NCI-H2171 (cell line): ENCODE data around the gene RGS3.

Experiments
- DNase-seq: peaks from one replicate; lab custom pipeline; 2025; lab: John Stamatoyannopoulos, UW

Gene RGS3

DNA sequence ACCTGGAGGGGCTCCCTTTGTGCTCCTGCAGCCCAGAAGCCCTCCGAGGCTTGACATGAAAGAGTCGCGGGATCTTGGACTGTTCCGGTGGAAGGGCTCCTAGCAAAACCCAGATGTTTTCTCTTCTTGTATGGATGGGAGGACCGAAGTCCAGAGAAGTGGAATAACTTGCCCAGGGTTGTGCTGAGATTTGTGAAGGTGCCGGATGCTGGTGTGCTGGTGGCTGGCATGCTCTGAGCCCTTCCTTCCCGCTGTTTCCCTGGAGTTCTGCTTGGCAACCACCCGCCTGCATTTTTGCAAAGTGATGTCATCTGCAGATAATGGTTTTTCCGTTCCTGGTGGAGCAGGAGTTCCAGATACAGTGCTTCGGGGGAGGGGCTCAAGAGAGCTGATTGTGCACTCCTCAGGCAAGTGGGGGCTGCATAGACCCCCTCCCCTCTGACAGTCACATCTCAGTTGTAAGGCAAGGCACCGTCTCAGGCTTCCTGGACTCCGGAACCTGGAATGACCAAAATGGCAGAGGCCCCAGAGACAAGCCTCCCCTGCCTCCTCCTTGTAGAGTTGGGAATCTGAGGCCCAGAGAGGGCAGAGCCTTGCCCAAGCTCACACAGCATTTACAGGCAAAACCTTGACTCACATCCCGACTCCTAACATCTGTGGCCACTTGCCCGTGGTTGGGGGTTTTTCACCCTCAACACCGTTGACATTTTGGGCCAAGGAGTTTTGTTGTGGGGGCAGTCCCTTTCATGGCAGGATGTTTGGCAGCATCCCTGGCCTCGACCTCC is 157.0 kb downstream of the RGS3 start:
- DNase-seq, result no peak

DNA sequence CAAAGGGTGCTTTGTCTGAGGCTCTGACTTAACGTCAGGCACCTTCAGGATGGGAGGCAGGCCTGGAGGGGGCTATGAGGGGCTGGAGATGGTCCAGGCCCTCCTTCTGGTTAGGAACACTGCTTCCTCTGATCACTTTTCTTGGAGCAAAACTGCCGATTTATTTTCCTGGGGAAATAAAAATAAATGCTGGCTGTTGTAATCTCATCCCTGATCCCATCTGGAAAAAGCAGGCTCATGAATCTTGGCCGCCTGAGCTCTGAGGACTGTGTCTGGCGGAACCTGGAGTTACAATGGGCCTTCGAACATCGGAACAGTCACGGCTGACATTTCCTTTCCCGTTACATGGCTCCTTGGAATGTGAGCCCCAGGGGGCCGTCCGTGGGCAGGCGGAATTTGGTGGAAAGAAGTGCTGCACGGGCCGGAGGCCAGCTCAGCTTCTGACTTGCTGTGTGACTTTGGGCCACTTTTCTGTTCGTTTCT is 157.8 kb downstream of the RGS3 start:
- no peak for DNase-seq

DNA sequence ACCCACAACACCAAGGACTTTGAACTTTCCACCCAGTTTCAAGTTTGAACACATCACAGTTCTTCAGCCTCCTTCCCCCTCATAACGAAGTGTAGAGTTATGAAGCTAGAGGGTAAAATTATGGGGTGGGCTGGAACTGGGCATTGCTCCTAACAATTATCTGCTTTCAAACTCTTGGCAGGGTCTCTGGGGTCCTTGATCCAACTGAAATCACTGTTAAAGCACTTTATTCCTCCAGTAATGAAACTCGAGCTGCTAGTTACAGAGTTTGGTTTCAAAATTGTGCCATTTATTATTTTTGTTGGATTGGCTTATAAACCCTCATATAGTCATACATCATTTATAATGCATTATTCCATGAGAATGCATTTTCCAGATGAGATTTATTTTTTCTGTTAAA is 158.5 kb downstream of the RGS3 start:
- DNase-seq, result no peak

DNA sequence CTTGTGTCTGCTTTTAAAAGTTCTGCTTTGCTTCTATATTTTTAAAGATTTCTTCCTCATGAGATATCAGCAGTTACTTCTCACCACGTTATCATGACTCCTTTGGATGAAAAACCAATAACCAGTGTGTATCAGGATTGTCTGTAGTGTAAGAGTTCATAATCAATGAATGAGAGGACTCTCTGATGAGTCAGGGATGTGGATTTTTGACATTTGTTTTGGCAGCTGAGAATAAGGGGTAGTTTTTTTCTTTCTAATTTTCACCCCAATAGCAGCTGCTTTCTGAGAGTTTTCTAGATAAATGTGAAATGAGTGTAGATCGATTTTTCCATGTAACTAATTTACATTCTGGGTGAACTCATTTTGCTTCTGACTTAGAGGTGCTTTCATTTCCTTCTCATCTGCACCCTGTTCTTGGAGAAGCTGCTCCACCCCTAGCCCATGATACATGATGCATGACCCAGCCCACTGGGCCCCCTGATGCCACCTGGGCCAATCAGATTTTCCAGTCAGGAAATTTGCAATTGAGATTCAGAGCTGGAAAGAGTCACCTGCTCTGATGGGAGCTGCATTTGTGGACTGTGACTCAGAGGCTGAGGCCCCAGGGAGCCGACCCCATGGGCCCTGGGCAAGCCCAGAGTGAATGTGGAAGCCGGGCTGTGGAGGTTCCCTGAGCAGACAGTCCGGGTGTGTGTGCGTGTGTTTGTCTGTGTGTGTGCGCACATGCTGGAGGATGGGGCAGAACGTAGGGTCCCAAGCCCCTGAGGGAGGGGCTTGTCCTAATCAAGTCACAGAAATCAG is 159.3 kb downstream of the RGS3 start:
- DNase-seq, result no peak

GRCh38 chr9:113623851-113624485 is 160.4 kb downstream of the RGS3 start:
- DNase-seq, result no peak

DNA sequence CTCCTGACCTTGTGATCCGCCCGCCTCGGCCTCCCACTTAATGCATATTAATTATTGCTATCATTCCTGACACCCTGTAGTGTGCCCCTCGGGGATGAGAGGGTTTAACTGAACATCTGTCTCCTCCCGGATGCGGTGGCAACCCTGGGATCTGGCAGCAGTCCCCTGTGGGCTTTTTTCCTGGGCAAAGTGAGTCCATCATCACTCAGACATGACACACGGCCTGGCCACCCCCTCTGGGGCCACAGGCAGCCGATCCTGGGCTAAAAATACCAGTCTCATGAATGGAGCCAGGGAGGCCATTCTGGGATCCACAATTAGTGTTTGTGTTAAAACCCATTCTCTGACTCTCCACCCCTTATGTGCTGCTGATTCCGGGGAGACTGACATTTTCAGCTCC is 161.2 kb downstream of the RGS3 start:
- DNase-seq, result peak; percentile 35

GRCh38 chr9:113625486-113625885 is 162.0 kb downstream of the RGS3 start:
- no peak for DNase-seq

GRCh38 chr9:113626735-113627495 is 163.4 kb downstream of the RGS3 start:
- DNase-seq, result no peak

GRCh38 chr9:113628621-113629020 is 165.1 kb downstream of the RGS3 start:
- DNase-seq, result no peak

DNA sequence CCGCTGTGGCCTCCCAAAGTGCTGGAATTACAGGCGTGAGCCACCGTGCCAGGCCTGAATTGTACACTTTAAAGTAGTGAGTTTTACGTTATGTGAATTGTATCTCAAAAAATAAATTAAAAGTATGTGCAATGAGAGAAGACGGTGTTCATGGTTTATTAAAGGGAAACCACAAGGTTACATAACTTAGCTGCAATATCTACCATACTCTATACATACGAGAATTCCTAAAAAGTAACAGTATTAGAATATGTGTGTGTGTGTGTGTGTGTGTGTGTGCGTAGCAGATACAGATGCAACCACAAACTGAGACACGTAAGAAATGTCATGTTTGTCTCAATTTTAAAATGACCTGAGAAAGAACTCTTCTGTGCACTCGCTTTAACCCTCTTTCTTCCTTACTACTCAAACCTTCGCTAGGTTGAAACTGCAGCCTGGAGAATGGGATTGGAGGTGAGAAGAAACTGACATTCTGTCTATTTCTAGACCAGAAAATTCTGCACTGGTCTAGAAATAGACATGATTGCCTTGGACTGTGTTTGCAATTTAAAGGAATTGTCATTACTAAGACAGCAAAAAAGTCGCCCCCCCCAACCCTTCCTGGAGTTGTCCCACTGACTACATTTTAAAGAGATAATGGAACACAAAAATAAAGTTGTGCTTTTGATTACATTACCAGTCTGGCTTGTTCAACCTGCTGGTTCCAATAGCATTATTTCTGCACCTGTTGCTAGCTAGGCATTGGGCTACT is 167.0 kb downstream of the RGS3 start:
- DNase-seq, result no peak

DNA sequence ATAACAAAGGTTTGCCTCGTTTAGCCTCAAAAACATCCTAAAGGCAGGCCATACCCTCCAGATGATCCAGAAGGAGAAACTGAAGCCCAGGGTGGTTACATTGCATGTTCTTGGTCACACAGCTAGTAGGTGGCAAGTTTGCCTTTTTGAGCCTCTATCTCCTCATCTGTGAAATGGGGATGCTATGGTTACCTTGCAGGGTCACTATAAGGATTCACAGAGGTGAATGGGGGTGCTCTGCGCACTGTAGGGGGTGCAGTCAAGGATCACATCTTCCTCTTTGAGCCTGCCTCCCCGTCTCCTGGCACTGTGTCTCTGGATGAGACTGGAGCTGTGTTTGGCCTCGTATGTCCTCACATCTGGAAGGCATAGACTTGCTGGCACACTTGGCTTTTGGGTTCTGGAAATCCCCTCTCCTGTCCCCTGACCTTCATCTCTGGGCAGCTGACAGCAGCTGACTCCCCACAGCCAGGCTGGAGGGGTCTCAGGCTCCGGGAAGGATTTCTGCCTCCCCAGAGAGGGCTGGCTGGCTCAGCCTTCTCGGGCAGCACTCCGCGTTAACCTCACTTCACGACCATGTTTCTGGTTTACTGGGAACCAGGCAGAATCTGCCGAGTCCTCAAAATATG is 167.7 kb downstream of the RGS3 start:
- no peak for DNase-seq

GRCh38 chr9:113631871-113632665 is 168.5 kb downstream of the RGS3 start:
- DNase-seq, result no peak

GRCh38 chr9:113632776-113633590 is 169.5 kb downstream of the RGS3 start:
- DNase-seq, result no peak

DNA sequence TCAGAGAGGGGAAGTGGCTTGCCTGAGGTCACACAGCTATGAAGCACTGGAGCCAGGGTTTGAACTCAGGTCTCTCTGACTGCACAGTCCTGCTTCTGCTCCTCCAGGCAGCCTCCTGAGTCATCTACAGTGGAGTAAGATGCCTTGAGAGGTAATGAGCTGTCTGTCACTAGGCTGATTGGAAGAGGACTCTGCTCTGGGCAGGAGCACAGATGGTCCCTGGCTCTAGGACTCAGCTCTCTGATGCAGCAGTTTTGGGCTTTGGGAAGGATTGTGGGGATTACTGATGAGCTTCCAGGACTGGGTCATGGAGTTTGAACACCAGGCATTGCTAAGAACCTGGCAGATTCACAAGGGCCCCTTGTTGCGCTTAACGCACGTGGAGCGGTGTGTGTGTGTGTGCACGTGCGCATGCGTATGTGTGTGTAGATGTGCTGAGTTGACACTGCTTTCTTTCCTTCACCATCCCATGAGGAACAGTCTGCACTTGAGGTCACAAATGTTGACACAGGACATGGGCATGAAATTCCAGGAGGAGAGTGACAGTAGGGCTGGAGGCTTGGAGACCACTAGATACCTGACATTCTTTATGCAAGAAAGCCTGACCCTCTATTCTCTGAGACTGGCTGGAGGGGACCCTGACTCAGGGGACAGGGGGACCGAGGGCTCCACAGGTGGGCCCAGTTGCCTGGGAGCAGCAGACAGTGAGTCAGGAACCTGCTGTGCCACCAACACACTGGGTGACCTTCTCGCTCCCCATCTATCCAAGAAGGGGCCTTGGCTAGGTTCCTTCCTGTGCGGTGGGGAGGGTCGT is 170.5 kb downstream of the RGS3 start:
- no peak for DNase-seq

DNA sequence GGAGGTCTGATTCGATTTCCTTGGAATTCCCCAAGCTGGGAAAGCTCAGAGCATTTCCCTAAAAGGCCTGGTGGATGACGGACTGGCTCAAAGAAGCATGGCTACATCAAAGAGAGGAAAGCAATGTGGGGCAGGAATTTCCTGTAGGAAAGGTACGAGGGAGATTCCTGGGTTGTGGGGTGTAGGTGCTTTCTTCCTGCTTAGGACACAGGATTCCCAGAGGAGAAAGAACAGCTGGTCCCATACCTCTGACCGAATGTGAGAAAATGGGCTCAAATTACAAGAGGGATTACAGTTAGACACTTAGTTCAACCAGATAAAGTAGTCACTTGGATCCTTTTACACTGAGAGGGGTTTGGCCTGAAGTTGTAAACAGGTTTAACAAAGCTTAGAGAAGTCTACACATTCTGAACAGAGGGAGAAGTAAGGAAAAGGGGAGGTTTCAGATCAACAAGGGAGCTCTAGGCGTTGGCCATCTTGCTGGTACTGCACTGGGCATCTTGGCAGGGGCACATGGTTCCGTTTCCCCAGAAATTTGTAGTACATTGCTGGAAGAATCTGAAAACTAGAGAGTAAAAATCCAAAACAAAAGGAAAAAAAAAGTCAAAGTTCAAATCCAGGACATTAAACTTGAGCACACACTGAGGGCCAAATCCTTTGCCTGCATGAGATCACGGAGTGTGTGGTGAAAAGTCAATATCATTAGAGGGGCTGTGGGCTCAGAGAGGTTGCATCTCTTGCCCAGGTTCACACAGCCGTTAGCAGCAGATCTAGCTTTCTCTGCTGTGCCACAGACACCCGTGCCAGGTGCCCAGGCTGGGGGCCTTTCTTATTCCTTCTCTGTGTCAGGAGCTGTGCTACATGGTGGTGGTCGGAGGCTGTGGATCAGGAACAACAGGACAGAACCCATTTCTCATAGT is 171.3 kb downstream of the RGS3 start:
- DNase-seq, result peak; percentile 19

- DNase-seq, result no peak
These were observed 172.1 kb downstream of the RGS3 start for GRCh38 chr9:113635586-113635985.

- no peak for DNase-seq
These were observed 172.6 kb downstream of the RGS3 start for GRCh38 chr9:113636165-113636564.
